ENCODE data around the gene RGL2. TPM values are rescaled to one million over a fixed set of nuclear protein-coding genes. Genes with fewer than 3 reads are reported as not detected.

Gene RGL2
- total and polyA plus RNA-seq, 9 donors: 26.9 to 82.0 (median 64.9) TPM

DNA sequence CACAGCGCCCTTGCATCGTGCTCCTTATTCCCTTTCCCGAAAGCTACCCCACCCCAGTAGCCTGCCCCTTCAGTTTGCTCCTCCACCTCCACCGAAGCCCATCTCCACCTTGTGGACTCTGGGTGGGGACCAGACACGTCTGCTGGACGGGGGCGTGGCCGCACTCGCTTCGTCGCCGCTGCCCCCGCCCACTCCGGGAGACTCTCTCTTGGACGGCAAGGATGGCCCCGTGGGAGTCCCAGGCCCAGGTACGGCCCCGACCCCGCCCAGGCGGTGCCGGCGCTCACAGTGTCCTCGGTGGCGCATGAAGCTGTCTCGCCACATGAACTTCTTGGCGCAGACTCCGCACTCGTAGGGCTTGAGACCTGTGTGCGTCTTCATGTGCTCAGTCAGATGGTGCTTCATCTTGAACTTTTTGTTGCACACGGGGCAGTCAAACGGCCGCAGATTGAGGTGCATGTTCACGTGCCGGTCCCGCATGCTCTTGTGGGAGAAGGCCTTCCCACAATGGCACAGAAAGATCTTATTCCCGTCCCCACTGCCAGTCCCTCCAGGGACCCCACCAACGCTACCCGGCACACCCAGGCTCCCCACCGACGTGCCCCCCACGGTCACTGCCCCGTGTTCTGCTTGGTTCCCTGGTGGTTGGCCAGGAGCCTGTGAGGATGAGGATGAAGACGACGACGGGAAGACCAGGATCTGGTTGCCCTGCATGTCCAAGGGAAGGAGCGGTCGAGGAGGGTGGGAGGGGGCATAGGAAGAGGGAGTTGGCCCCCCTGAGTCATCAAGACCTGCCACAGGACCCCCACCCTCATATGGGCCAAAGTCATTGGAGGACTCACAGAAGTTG, 16.4 kb upstream of the RGL2 start:
- H3K27me3 ChIP-seq: no peaks in the 10 kb centered on the region
- no peaks in the 10 kb centered on the region for H3K36me3 ChIP-seq
- peak overlapping the region; percentile 64 for H3K4me3 ChIP-seq
- H3K27ac ChIP-seq: peak overlapping the region; percentile 59 to 93
- no peaks in the 10 kb centered on the region for H3K9me3 ChIP-seq
- DNase-seq: peak; percentile 58 to 76 (median 72)
- WGBS, 3 donors: 29 to 36% (median 35%) methylated on average over 46 to 47 of the region's 47 CpGs
- TF ChIP-seq POLR2A (IDR thresholded peaks at IDR 0.05): no peak
- TF ChIP-seq, protein P1, sequence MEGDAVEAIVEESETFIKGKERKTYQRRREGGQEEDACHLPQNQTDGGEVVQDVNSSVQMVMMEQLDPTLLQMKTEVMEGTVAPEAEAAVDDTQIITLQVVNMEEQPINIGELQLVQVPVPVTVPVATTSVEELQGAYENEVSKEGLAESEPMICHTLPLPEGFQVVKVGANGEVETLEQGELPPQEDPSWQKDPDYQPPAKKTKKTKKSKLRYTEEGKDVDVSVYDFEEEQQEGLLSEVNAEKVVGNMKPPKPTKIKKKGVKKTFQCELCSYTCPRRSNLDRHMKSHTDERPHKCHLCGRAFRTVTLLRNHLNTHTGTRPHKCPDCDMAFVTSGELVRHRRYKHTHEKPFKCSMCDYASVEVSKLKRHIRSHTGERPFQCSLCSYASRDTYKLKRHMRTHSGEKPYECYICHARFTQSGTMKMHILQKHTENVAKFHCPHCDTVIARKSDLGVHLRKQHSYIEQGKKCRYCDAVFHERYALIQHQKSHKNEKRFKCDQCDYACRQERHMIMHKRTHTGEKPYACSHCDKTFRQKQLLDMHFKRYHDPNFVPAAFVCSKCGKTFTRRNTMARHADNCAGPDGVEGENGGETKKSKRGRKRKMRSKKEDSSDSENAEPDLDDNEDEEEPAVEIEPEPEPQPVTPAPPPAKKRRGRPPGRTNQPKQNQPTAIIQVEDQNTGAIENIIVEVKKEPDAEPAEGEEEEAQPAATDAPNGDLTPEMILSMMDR (IDR thresholded peaks at IDR 0.05): no peak
- TF ChIP-seq EP300 (IDR thresholded peaks at IDR 0.05): no peak
- peaks cover 8% of the 10 kb centered on the region for H3K4me1 ChIP-seq (ENCODE audit: insufficient read depth)
- intact Hi-C loops (cut with DNase I): loop anchor here in 2 of 4 donors (5.0 to 10.0 kb wide), 3 partner anchors 43 to 110 kb away; partner anchors contain the start of genes CUTA (in 1 of the 2), PHF1 (in 1 of the 2), RPS18 (in 1 of the 2) and SYNGAP1 (in 1 of the 2)

DNA sequence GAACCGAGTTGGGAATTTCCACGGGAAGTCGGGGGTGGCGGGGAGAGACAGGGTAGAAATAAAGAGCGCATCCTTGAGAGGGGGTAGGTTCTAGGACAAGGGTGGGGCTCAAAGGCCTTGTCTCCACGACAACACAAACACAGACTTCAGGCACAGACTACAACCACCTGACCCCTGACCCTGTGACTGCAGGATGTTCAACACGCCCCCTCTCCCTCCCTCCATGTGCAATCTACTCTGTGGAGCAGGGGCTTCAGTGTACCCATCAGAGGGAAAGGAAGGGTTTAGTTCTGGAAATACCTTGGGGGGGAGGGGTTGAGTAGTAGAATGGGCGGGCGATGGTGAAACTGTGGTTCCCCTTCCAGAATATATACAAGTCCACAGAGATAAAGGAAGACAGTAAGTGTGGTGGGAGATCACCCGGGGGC, 15.8 kb upstream of the RGL2 start:
- Histone ChIP-seq H3K36me3 (no peaks in the 10 kb centered on the region), H3K4me1 (ENCODE audit: insufficient read depth) (peaks cover 8% of the 10 kb centered on the region), H3K4me3 (peak overlapping the region; percentile 64), H3K27me3 (no peaks in the 10 kb centered on the region), H3K27ac (peak overlapping the region; percentile 93 to 96), H3K9me3 (no peaks in the 10 kb centered on the region)
- TF ChIP-seq POLR2A (IDR thresholded peaks at IDR 0.05) (peak; percentile 34), EP300 (IDR thresholded peaks at IDR 0.05) (no peak)
- TF ChIP-seq, protein P1 (IDR thresholded peaks at IDR 0.05): no peak
- intact Hi-C loops (cut with DNase I): loop anchor here in 2 of 4 donors (10.0 kb wide), 2 partner anchors 100 to 110 kb away; partner anchors contain the start of genes CUTA (in 1 of the 2), PHF1 (in 1 of the 2) and SYNGAP1 (in 1 of the 2)
- WGBS, 3 donors: 0 to 1% (median 1%) methylated on average over 10 of the region's 10 CpGs
- peak in 4 of 5 donors; percentile 67 to 85 (median 68) for DNase-seq

DNA sequence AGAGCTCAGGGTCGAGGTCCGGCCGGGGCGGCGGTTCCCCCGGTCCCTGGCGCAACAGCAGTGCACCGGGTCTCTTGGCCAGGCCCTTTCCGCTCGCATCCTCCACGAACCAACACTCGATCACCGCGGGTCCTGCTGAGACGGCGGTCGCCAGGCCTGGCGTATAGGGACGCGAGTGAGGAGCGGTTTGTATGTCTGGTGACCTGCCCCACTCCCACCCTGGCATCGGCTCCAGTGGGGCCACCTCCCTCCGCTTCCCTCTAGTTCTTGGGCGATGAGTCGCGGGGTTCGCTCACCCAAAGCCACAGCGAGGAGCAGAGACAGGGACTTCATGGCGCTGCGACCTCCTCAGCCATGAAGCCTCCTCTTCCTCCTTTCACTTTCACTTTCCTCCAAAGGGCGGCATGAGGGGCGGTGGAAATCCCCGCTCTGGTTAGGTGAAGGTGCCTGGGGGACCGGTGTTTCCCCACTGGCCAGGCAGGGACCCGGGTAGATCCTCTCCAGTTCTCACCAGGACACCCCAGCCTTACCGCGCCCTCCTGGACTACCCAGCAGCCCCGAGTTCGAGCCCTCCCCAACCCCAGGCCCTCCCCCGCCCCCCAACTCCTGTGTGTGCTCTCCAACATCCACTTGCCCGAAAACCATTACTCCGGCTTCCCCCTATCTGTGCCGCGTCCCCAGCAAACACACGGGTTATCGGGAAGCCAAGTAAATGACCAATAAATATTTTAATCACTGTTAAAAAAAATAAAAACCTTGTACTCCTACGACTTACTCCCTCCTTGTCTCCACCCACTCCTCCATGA, 15.2 kb upstream of the RGL2 start, which contains the start of gene TAPBP:
TSS of gene TAPBP (minus strand) at position 370 of the 806 bp plus-strand sequence. CDS start at position 333, 37 bp downstream.
- peak within 1 kb of the TSS; percentile 93 to 96 for H3K27ac ChIP-seq
- WGBS, 3 donors: 0% methylated on average over 47 of the region's 47 CpGs
- no peak for TF ChIP-seq EP300 (IDR thresholded peaks at IDR 0.05)
- TF ChIP-seq POLR2A (IDR thresholded peaks at IDR 0.05): peak; percentile 40
- no peaks in the 10 kb centered on the region for H3K27me3 ChIP-seq
- intact Hi-C loops (cut with DNase I): loop anchor here in 2 of 4 donors (10.0 kb wide), 2 partner anchors 101 to 111 kb away; partner anchors contain the start of genes CUTA (in 1 of the 2), PHF1 (in 1 of the 2) and SYNGAP1 (in 1 of the 2)
- peak within 1 kb of the TSS; percentile 64 for H3K4me3 ChIP-seq
- no peaks in the 10 kb centered on the region for H3K36me3 ChIP-seq
- no peaks in the 10 kb centered on the region for H3K9me3 ChIP-seq
- DNase-seq: peak in 4 of 5 donors; percentile 55 to 73 (median 70)
- peaks cover 8% of the 10 kb centered on the region for H3K4me1 ChIP-seq (ENCODE audit: insufficient read depth)

DNA sequence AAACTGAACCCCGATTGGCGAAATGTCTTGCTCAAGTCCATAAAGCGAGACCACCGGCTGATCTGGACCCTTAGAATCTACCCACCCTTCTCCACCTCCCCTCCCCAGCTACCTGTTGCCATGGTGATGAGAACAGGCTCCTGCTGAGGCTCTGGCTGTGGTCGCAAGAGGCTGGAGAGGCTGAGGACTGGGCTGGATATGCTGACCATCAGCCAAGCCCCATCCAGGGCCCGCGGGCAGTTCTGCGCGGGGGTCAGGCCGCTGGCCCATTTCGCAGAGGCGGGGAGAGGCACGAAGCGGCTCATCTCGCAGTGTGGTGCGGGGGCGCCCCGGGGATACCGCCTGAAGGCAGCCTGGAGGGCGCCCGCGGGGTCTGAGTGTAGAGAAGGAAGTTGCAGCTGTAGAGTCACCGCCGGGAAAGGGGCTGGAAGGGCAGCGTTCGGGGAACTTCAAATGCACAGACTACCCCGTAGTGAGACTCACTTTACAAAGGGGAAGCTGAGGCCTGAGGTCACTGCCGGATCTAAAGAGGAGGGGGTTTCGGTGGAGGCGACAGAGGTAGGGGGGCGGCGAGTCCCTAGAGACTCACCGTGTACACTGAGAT, 14.5 kb upstream of the RGL2 start:
- Histone ChIP-seq H3K27me3 (no peaks in the 10 kb centered on the region), H3K4me3 (peak overlapping the region; percentile 64), H3K36me3 (no peaks in the 10 kb centered on the region), H3K4me1 (ENCODE audit: insufficient read depth) (peaks cover 8% of the 10 kb centered on the region), H3K9me3 (no peaks in the 10 kb centered on the region), H3K27ac (peak overlapping the region; percentile 93 to 96)
- intact Hi-C loops (cut with DNase I): loop anchor here in 2 of 4 donors (10.0 kb wide), 2 partner anchors 102 to 112 kb away; partner anchors contain the start of genes CUTA (in 1 of the 2), PHF1 (in 1 of the 2) and SYNGAP1 (in 1 of the 2)
- WGBS, 3 donors: 1% methylated on average over 27 to 33 of the region's 33 CpGs
- TF ChIP-seq POLR2A (IDR thresholded peaks at IDR 0.05) (no peak), EP300 (IDR thresholded peaks at IDR 0.05) (no peak)
- TF ChIP-seq, protein P1 (IDR thresholded peaks at IDR 0.05): no peak
- peak in 4 of 5 donors; percentile 40 to 70 (median 60) for DNase-seq
